Activated gamma-delta T cell treated with Interleukin-2 at 50 U/mL for 16 hours (primary cell): ENCODE data around the gene ZNF771.

Experiments used
- DNase-seq: peaks from one replicate; pipeline ENCODE4 v3.0.0-alpha.2; 2020

ZNF771 gene

DNA sequence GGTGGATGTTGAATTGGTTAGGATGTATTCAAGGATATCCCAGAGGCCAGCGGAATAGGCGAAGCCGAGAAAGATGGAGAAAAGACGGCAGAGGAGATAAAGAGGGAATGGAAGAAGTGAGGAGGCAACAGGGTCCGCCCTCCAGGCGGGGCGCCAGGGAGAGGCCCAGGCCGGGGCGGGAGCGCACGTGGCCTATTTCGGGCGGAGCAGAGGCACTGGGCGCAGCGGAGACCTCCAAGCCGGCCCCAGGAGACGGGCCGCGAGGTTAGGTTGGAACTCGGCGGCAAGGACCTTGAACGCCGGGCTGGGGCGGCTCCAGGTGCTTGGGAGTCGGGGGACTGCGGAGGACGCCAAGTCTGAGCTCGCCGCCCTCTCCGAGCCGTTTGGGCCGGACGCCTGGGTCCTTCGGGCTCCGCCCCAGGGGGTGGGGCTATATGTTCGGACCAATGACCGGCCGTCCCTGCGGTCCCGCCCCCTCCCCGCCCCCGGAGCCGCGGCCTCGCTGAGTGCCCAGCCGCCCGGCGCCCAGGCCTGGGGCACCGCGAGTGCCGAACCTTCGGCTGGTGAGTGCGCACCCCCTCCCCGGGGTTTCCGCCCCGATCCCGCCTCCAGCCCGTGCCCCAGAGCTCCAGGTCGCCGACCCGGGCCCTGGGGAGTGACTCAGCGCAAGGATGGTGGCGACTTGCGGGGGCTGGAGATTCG, at the start of gene ZNF771:
ZNF771 (plus strand) TSS at position 505 of the 702 bp plus-strand sequence. CDS start 448 bp downstream, outside the sequence.
- DNase-seq, result peak; percentile 90

DNA sequence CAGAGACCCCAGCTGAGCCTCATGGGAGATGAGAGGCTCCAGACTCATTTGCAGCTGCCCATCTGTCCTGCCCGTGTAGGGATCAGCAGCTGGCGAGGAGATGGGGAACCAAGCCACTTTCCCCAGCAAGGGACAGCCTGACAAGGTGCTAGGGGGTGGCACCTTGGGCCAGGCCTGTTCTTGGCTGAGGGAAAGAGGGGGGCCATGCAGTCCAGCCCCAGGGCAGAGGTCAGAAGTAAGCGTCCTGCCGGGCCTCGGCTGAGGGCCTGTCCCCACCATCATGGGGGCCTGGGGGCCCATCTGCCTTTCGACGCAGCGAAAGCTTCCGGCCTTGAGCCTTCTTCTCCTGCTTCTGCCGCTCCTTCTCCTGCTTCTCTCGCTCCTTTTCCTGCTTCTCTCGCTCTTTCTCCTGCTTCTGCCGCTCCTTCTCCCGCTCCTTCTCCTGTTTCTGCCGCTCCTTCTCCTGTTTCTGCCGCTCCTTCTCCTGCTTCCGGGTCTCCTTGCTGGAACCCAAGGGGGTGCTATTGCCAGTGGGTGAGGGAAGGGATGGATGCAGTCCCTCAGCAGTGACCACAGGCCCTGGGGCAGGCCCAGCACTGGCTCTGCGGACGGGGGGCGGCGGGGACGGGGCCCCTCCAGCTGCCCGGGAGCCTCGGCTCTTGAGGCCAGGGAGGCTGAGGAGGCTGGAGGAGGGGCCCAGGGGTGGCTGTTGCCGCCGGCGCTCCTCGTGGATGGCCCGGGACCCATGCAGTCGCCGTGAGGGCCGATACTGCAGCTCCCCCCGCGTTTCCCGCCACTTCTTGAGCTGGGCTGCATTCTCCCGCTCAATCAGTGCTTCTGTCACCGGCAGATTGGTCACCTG, 49.5 kb upstream of the ZNF771 start:
- DNase-seq, result no peak

DNA sequence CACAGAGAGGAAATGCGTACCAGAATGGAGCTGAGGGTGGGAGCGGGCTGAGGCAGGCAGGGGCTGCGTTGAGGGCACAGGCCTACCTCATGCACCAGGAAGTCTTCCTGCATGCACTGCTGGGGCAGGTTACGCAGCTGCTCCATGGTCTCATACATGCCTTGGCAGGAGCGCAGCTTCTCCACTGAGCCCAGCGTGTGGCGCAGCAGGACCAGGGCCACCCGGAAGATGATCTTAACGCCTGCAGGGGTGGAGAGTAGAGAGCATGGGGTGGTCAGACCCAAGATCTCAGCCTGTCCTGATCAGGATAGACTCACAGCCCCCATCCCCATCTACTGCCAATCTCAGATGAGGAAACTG, 48.8 kb upstream of the ZNF771 start:
- no peak for DNase-seq

DNA sequence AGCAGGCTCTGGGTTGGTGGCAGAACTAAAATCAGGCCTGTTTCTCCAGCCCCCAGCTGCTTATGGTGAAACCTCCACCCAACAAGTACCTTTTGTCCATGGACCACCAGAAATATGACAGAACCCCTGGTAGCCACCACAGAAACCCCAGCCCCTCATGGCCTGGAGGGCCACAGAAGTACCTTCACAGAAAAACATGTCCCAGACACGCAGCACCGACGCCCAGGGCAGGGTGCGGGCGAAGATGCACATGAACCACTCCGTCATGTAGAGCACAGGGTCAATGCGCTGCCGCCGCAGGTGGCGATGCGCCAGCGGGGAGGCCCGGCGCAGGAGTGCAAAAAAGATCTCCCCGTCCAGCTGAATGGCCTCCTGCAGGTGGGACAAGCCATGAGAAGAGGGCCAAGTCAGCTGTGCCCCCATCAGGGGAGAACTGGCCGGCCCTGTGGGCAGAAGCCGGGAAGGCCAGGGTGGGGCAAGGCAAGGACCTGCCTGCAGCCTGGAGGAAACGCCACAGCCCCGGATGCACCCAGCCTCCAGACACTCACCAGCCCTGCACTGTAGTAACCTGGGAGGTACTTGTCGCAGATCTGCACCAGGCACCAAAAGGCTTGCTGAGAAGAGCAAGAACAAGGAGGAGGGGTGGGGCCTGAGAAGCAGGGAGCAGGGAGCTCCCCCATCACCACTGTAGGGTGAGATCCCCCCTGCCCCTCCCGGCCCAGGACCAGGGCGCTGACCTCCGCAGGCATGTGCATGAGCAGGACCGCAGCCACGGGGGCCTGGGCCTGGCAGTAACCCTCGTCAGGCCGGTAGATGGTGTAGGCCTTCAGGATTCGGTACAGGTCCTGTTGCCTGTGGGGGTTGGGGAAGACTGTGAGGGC, 48.2 kb upstream of the ZNF771 start:
- DNase-seq, result no peak

DNA sequence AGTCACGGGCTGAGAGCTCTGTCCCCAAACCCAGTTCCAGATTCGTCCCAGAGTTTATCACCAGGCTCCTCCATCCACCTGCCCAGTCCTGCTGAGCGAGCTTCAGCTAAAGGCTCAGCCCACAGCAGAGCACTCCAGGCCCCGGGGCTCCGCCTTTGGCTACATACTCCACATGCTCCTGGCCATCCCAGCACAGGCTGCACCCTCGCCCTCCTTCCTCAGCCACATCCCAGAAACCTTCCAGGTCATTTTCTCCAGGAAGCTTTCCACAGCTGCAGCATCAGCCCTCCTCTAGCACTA, 47.6 kb upstream of the ZNF771 start:
- no peak for DNase-seq

DNA sequence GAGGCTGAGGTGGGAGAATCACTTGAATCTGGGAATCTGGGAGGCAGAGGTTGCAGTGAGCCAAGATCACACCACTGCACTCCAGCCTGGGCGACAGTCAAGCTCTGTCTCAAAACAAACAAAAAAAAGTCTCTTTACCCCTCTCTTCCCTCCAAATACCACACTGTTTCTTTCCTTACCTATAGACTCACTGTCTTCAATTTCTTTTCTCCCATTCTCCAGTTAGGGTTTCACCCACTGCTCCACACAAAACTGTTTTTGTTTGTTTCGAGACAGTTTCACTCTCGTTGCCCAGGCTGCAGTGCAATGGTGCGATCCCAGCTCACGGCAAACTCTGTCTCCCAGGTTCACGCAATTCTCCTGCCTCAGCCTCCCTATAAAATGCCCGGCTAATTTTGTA, 46.2 kb upstream of the ZNF771 start:
- no peak for DNase-seq

DNA sequence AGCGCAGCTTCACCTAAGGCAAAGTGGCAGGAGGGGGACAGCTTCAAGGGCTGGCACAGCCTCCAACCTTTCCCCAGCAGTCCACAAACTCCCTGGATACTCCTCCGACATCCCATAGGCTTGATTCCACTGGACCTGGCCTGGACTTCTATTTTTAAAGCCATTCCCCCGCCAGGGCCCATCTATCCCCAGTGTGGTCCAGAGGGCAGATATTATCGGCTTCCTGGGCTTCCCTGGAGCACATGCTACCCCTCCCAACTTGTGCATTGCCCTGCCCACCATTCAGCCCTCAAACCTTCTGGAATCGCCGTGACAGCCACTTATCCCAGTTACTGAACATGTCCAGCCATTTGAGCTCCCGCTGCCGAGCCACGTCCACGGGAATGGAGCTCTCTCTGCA, 42.2 kb upstream of the ZNF771 start:
- no peak for DNase-seq

DNA sequence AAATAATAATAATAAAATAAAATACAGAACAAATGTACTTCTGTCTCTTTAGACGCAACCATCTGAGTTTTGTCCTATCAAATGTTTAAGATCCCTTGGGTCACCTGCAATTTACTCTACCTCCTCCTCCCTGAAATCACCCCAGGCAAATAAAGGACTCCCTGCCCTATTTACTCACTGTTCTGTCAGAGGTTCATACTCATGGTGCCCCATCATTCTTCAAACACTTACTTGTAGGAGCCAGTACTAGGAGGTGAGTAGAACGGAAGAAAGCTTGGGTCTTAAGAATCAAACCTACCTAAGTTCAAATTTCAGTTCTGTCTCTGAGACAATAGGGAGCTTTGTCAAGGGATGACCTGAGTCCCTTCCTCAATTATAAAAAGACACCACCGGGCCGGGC, 40.9 kb upstream of the ZNF771 start:
- no peak for DNase-seq

DNA sequence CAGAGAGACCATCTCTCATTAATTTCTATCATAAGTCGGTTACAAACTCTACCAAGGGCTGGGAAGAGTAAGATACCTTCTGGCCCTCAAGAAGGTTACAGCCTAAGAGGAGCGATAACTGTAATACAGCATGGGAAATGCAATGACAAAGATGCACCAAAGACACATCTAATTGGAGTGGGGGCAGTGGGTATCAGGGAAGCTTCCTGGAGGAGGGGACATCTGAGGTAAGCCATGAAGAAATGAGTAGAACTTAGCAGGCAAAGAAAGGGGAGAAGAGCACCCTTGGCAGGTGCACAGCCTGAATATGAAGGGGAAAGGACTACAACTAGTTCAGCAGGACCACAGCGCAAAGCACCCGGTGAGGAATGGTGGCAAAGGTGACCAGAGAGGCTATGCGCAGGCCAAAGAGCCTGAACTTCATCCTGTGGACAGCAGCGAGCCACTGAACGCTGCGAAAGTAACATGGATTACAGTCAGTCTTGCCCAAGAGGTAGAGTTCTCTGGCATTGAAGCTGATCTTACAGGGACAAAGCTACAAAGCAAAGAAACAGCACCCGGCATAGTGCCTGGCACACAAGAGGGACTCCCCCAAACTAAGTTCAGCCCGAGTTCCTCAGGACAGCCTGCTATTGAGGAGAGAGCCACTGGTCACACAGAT, 39.9 kb upstream of the ZNF771 start:
- no peak for DNase-seq

DNA sequence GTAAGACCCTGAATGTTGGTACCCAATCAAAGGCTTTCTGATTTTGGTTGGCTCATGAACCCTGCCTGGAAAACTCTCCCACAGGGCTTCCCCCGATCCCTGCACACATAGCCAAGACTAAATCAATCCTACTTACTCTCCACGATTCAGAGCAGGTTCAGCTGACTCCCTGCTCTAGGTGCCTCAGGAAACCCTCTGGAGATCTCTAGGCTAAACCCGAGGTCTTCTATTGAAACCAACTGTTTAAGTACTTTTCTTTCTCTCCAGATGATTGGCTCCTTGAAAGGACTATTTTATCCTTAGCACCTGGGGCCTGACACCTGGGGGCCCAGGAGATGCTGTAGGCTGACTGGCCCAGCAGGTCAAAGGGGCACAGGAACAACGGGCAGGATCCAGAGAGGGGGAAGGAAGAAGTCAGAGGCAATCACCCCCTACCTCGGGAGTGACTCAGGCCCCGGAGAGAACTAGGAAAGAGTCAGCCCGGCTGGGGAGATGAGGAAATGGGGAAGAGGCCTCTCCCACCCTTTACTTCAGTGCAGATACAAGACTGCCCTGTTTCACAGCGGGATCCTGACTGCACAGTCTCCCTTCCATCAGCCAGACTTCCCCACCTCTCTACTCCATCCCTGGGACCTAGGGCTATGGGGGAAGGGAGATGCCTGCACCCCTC, 39.1 kb upstream of the ZNF771 start:
- no peak for DNase-seq

DNA sequence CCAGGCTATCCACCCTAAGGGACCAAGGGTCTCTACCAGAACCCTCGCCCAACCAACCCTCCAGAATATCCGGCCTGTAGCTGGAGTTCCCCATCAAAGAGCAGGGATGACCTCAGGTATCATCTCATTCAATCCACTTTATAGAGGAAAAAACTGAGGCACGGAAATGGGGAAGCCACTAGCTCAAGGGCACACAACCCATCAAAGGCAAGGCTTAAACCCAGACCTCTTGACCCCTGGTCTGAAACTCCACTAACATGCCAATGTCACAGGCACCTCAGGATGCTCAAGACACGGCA, 38.7 kb upstream of the ZNF771 start:
- DNase-seq, result no peak

DNA sequence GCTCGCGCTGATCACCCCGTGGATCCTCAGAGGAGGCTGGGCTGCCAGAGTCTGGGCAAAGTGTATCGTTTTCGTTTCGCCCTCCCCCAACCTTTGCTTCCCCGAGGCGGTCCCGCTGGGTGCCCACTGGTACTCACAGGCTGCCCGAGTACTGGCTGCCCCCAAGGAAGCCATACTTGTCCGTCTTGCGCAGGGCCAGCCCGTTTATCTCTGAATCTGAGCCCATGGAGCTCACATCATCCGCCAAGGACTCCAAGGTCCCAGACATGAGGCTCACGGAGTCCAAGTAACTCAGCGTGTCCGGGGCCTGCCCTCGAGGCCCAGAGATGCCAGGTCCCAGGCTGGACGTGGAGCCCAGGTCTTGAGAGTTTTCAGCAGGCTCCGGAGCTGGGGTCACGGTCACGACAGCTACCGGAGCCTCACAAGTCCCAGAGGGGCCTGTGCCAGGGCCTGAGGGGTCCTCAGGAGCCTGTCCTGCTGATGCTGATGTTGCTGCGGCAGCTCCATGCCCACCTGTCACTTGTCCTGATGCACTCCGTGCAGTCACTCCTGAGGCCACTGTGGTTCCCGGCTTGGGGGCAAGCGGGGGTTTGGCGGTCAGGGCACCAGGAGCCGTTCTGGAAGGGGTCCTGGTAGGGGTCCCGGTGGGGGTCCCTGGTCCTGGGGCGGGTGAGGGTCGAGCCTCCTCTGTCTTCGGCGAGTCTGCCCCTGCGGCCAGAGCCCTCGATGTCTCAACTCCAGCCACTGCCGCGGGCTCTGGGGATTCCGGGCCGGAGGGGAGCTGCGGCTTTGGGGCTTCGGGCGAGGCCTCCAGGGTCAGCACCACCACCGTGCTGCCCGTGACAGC, 38.1 kb upstream of the ZNF771 start:
- no peak for DNase-seq

DNA sequence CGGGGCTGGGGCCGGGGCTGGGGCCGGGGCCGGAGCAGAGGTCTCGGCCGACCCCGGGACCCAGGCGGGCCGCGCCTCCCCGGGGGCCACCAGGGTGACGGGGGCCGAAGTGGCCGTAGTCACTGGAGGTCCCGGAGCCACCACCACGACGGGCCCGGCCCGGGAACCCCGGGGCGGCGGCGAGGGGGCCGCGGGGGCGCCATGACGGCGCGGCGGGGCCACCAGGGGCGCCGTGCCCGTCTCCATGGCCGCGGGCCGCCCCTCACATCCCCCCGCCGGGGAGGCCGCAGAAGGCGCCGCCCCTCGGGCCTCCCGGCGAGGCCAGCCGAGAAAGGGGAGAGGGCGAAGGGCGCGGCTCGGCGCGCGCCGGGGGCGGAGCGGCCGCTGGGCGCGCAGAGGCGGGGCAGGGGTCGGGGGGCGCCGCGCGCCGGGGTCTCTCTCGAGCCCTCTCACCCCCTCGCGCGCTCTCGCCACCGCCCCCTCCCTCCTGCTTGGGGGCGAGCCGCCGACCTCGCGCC, 37.4 kb upstream of the ZNF771 start:
- no peak for DNase-seq

DNA sequence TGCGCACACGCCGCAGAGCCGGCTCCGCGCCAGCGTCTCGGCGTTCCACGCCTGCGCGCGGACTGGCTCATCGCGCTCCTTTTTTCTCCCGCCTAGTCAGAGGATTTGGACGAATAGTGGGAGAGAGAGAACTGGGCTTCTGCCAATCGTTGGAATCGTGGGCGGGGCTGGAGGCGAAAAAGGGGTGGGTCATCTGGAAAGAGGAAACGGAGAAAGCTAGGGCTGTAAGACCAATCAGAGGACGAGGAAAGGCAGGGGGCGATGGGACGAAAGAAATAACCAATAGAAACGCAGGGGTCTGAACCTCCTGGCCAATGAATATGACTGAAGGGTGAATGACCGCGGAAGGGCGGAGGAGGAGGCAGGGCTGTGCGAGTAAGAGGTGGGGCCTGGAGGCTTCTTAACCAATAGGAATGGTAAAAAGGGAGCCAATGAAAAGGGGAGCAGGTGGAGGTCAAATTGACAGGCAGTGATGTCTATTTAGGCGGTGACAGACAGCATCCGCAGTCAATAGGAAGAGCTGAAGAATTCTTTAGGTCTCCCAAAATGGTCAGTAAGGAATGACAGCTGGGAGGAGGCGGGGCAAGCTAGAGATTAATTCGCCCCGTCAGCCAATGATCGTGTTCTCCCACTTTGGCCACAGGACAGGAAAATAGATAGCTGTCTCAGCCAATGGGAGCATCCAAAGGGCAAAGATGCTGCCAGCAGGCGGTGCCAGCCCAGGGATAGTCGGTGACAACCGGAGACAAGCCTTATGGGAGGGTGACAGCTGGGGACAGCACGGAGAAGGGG, 36.8 kb upstream of the ZNF771 start, which contains the start of gene TBC1D10B:
TBC1D10B (minus strand) TSS at position 39 of the 792 bp plus-strand sequence. CDS start 311 bp downstream, outside the sequence.
- peak; percentile 99 for DNase-seq

DNA sequence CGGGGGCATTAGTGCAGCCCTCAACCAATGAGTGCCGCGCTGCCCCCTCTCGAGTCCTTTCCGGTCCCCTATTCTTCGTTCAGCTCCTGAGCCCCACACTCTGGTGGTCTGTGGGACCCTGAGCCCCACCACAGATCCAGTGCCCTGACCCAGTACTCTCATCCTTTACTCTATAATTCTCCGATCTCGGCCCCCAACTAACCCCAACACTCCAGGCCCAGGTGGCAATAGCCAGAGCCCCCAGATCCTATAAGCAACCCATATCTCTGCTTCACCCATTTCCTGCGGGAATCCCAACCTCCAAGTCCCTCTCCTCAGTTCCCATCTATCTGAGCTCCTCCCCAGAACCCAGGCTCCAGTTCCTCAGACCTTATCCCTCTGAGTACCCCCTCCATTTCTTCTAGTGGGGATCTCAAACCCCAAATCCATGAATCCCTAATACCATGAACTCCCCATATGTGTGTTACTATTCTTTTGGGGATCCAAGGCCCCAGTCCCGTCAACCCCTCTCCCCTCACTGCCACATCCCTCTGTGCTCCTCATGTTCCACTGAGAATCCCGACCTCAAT, 36.1 kb upstream of the ZNF771 start:
- no peak for DNase-seq

DNA sequence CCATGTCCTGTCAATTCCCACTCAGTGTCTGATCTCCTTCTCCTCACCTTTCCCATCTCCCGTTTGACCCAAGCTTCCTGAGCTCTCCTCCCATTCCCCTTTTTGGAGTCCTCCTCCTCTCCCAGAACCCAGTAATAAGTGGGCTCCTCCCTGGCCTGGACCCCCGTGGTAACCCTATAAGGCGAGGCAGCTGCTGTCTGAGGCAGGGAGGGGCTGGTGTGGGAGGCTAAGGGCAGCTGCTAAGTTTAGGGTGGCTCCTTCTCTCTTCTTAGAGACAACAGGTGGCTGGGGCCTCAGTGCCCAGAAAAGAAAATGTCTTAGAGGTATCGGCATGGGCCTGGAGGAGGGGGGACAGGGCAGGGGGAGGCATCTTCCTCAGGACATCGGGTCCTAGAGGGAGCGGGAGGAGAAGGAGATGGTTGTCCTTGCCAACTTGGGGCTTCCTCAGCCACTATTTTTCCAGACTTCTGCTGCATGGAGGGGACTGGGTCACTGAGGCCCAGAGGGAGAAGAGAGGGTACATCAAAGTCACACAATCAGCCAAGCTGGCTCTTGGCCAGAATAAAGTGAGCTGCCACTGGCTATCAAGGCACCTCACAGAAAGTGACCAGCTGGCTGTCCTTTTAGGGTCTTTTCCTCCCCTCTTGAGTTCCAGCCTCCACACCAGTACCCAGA, 35.2 kb upstream of the ZNF771 start:
- DNase-seq, result no peak

DNA sequence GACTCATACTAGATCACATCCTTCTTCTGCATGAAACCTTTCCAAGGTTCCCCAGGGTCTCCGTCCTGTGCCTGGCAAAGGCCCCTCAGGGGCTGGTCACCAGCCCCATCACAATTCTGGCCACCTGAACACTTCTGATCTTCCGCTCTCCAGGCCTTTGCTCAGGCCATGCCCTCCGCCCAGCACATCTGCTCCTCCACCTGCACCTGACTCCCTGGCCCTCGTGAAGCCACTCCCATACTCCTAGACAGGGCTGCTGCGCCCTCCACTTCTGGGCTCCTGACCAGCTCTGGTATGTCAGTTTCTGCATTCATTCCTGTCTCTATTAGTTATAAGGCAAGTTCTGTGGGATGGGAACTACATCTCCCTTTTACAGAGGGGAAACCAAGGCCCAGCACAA, 34.7 kb upstream of the ZNF771 start:
- no peak for DNase-seq

DNA sequence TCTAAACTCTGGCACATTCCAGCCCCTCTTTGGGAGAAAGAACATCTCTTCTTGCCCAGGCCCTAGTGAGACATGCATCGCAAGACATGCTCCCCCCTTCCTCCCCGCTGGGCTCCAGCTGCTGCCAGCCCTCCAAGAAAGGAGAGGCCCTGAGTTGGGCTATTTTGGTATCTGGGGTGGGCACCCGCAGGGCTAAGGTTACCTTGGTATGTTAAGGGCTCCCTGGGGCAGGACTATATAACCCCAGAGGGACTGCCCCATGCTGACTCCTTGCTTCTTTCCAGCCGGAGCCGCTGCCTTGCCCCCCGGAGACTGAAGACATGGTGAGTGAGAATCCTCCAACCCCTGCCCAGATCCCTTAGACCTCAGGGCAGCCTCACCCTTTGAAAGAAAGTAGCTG, 32.9 kb upstream of the ZNF771 start, which contains the start of gene MYL11:
MYL11 (plus strand) TSS at position 265 of the 400 bp plus-strand sequence; CDS start at position 321, 56 bp downstream.
- no peak for DNase-seq

DNA sequence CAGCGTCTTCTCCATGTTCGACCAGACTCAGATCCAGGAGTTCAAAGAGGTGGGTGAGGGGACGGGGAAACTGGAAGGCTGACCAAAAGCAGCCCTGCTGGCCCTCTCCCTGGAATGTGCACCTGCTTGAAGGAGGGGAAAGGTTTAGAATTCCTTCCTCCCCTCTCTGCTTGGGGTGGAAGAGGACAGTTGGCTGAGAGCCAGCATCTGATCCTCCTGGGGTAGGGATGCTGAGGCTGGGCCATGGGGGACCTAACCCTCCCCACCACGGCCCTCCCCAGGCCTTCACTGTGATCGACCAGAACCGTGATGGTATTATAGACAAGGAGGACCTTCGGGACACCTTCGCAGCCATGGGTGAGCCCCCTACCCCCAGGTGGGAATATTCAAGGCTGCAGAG, 31.5 kb upstream of the ZNF771 start:
- DNase-seq, result no peak
